KMS-11 (cell line): ENCODE results near the gene HSDL1.
"Not testable (repeated sequence)": the region's sequence is repeated elsewhere in the genome, so short reads cannot be mapped to it uniquely, and the experiment has no call there.

ENCODE experiments used
- H2AFZ ChIP-seq: fragments of 200-600 bp; sonication (generic); 2 replicates; pipeline ENCODE4 v1.6.1; 2016; ENCODE audit warnings: antibody characterized with exemption, mixed run types, low read depth
- H3K27ac ChIP-seq: fragments of 200-600 bp; sonication (generic); 2 replicates; pipeline ENCODE4 v1.6.1; 2016; ENCODE audit warnings: mild to moderate bottlenecking, mixed run types
- H3K27me3 ChIP-seq: fragments of 200-600 bp; sonication (generic); 2 replicates; pipeline ENCODE4 v1.6.1; 2017; ENCODE audit warnings: mild to moderate bottlenecking, low read depth, mixed run types, moderate library complexity; ENCODE audit not compliant: insufficient read depth
- H3K36me3 ChIP-seq: fragments of 200-600 bp; sonication (generic); 2 replicates; pipeline ENCODE4 v1.6.1; 2017; ENCODE audit warnings: mild to moderate bottlenecking, mixed run types; ENCODE audit not compliant: insufficient read depth
- H3K4me1 ChIP-seq: fragments of 200-600 bp; sonication (generic); 2 replicates; pipeline ENCODE4 v1.6.1; 2016; ENCODE audit warnings: mild to moderate bottlenecking, low read depth, mixed run types; ENCODE audit not compliant: poor library complexity, severe bottlenecking
- H3K4me2 ChIP-seq: fragments of 200-600 bp; sonication (generic); 2 replicates; pipeline ENCODE4 v1.7.0; 2016; ENCODE audit warnings: mild to moderate bottlenecking, mixed run types
- H3K4me3 ChIP-seq: fragments of 200-600 bp; sonication (generic); IDR thresholded peaks from 2 replicates; pipeline ENCODE4 v1.6.1; 2017; ENCODE audit warnings: low read depth, low read length, mixed read lengths; ENCODE audit not compliant: insufficient read depth
- H3K79me2 ChIP-seq: fragments of 200-600 bp; sonication (generic); 2 replicates; pipeline ENCODE4 v1.6.1; 2016; ENCODE audit warnings: low read depth, mixed run types; ENCODE audit not compliant: insufficient read depth
- H3K9ac ChIP-seq: fragments of 200-600 bp; sonication (generic); 2 replicates; pipeline ENCODE4 v1.6.1; 2016; ENCODE audit warnings: mild to moderate bottlenecking, mixed run types
- H4K20me1 ChIP-seq: fragments of 200-600 bp; sonication (generic); 2 replicates; pipeline ENCODE4 v1.6.1; 2016; ENCODE audit warnings: mild to moderate bottlenecking, mixed run types; ENCODE audit not compliant: insufficient read depth
- CTCF ChIP-seq: fragments of 200-600 bp; sonication (generic); conservative IDR thresholded peaks from 2 replicates; pipeline ENCODE4 v1.6.1; 2017; ENCODE audit warnings: low read depth, mild to moderate bottlenecking, antibody characterized with exemption, low read length, moderate library complexity, mixed read lengths

Gene HSDL1

GRCh38 chr16:84115919-84116719, 28.9 kb downstream of the HSDL1 start:
- peak overlapping the region; percentile 98 for H3K4me2 ChIP-seq
- no peaks in the 10 kb centered on the region for H4K20me1 ChIP-seq
- H3K4me3 ChIP-seq = peak overlapping the region; percentile 18
- H3K27me3 ChIP-seq = no peaks in the 10 kb centered on the region
- TF ChIP-seq CTCF = no peak
- peak overlapping the region; percentile 67 for H3K27ac ChIP-seq
- no peaks in the 10 kb centered on the region for H3K36me3 ChIP-seq
- peaks cover 51% of the 10 kb centered on the region for H3K79me2 ChIP-seq
- peaks cover 51% of the 10 kb centered on the region for H3K4me1 ChIP-seq
- peak overlapping the region; percentile 91 for H2AFZ ChIP-seq
- peak overlapping the region; percentile 85 for H3K9ac ChIP-seq

- not testable (repeated sequence) for H2AFZ ChIP-seq, H4K20me1 ChIP-seq, H3K36me3 ChIP-seq, H3K4me3 ChIP-seq, H3K27me3 ChIP-seq
- peaks cover 70% of the 10 kb centered on the region for H3K4me1 ChIP-seq
- peak overlapping the region; percentile 70 for H3K27ac ChIP-seq
- H3K79me2 ChIP-seq = peaks cover 93% of the 10 kb centered on the region
- H3K9ac ChIP-seq = peak overlapping the region; percentile 9; the same call in 1 of the 2 replicates
- peak overlapping the region; percentile 94 for H3K4me2 ChIP-seq
Measured at GRCh38 chr16:84111949-84112348, 33.0 kb downstream of the HSDL1 start.

GRCh38 chr16:84111525-84111924, 33.5 kb downstream of the HSDL1 start:
- peaks cover 70% of the 10 kb centered on the region for H3K4me1 ChIP-seq
- peak overlapping the region; percentile 70 for H3K27ac ChIP-seq
- no peaks in the 10 kb centered on the region for H3K27me3 ChIP-seq
- peak overlapping the region; percentile 94 for H3K4me2 ChIP-seq
- no peak overlapping the region for H2AFZ ChIP-seq
- H3K4me3 ChIP-seq = no peak overlapping the region
- H4K20me1 ChIP-seq = no peaks in the 10 kb centered on the region
- peaks cover 97% of the 10 kb centered on the region for H3K79me2 ChIP-seq
- no peaks in the 10 kb centered on the region for H3K36me3 ChIP-seq
- H3K9ac ChIP-seq = peak overlapping the region; percentile 9; the same call in 1 of the 2 replicates
- no peak for TF ChIP-seq CTCF

- Histone ChIP-seq H3K4me3 (no peak overlapping the region), H3K4me2 (peak overlapping the region; percentile 94), H3K27me3 (no peaks in the 10 kb centered on the region), H4K20me1 (no peaks in the 10 kb centered on the region), H3K36me3 (no peaks in the 10 kb centered on the region), H3K4me1 (peaks cover 68% of the 10 kb centered on the region), H3K9ac (no peak overlapping the region; the same call in 1 of the 2 replicates), H2AFZ (no peak overlapping the region), H3K79me2 (peaks cover 98% of the 10 kb centered on the region), H3K27ac (peak overlapping the region; percentile 70)
- TF ChIP-seq CTCF = no peak
Measured at GRCh38 chr16:84110527-84110926, 34.5 kb downstream of the HSDL1 start.
